K562 (cell line): ENCODE results near the gene VPS9D1. TPM values are rescaled to one million over a fixed set of nuclear protein-coding genes. Genes with fewer than 3 reads are reported as not detected.
A peak's percentile ranks its signal among the peaks of the same experiment; 100 is the strongest.

Source experiments
- ARID4B ChIP-seq: sonication (generic); formaldehyde crosslinking; IDR thresholded peaks from 2 replicates; pipeline ENCODE4 v1.8.0; 2022; ENCODE audit warnings: mild to moderate bottlenecking, missing genetic modification reagents
- ESRRB ChIP-seq: fragments of 250-450 bp; sonication (Bioruptor Pico); IDR thresholded peaks from 2 replicates; pipeline ENCODE4 v1.5.0; 2020; ENCODE audit warnings: mild to moderate bottlenecking, moderate library complexity, borderline replicate concordance
- FOXK2 ChIP-seq, 2 experiments: fragments of 450-650 bp; IDR thresholded peaks in 1 of 2; conservative IDR thresholded peaks in 1 of 2; 2 replicates each; pipeline ENCODE4 v1.6.1; 2016; ENCODE audit warnings: low read depth in 2 of 2, mild to moderate bottlenecking in 1 of 2
- HNRNPH1 ChIP-seq: fragments of 200-400 bp; formaldehyde crosslinking; optimal IDR thresholded peaks from 2 replicates; pipeline ENCODE3; 2017; ENCODE audit warnings: low read depth, mild to moderate bottlenecking, low read length, moderate library complexity
- MCM7 ChIP-seq, 2 experiments: fragments of 450-650 bp; IDR thresholded peaks; 2 replicates each; pipeline ENCODE4 v1.6.1; 2016 to 2018
- PHF21A ChIP-seq: fragments of 450-650 bp; IDR thresholded peaks from 2 replicates; pipeline ENCODE4 v1.6.1; 2017; ENCODE audit warnings: low read depth, borderline replicate concordance
- PRDM10 ChIP-seq: fragments of 450-650 bp; IDR thresholded peaks from 2 replicates; pipeline ENCODE4 v1.6.1; 2018; ENCODE audit not compliant: partially characterized antibody
- RBM39 ChIP-seq: fragments of 200-400 bp; formaldehyde crosslinking; optimal IDR thresholded peaks from 2 replicates; pipeline ENCODE3; 2018; ENCODE audit warnings: low read depth, low read length
- RUNX1 ChIP-seq: sonication (generic); IDR thresholded peaks from 2 replicates; pipeline ENCODE4 v1.6.1; 2016; ENCODE audit warnings: antibody characterized with exemption, low read depth
- SAP30 ChIP-seq: fragments of 200-600 bp; sonication (generic); IDR thresholded peaks from 2 replicates; pipeline ENCODE4 v1.6.1; 2012; ENCODE audit warnings: borderline replicate concordance, low read depth, mild to moderate bottlenecking, moderate library complexity, low read length, control low read depth, inconsistent platforms; ENCODE audit not compliant: insufficient read depth, poor library complexity, severe bottlenecking
- SLC30A9 ChIP-seq: fragments of 250-450 bp; sonication (Bioruptor Pico); IDR thresholded peaks from 2 replicates; pipeline ENCODE4 v1.8.0; 2022; ENCODE audit warnings: mild to moderate bottlenecking, moderate library complexity
- SMARCE1 ChIP-seq: fragments of 450-650 bp; IDR thresholded peaks from 2 replicates; pipeline ENCODE4 v1.7.1; 2016; ENCODE audit warnings: mild to moderate bottlenecking
- ZNF165 ChIP-seq: fragments of 250-450 bp; sonication (Bioruptor Pico); IDR thresholded peaks from 2 replicates; pipeline ENCODE4 v1.4.0; 2020; ENCODE audit warnings: borderline replicate concordance
- polyA plus RNA-seq, 8 experiments: library from polyadenylated mRNA; depleted of rRNA in 4 of 8; stranded (reverse) in 5 of 8; unstranded in 3 of 8; fragments of >200 nt; fragmentation: Nextera tagmentation in 2 of 8; fragmentation: Illumina TruSeq in 1 of 8; extraction: Ambion mirVana in 2 of 8; extraction: Trizol in 1 of 8; gene quantifications; 2 replicates each; pipeline versions ENCODE4 v1.2.1 to v1.2.3, GENCODE V29; 2011 to 2014; ENCODE audit warnings: inconsistent platforms in 1 of 8, missing spikeins in 1 of 8
- total RNA-seq, 7 experiments: library from RNA; depleted of rRNA in 6 of 7; stranded (reverse); fragments of >200 nt in 6 of 7; fragmentation: Illumina TruSeq in 2 of 7; extraction: Trizol in 2 of 7; gene quantifications; 2 replicates each; pipeline versions ENCODE4 v1.2.1 to v1.2.3, GENCODE V29; 2011 to 2021; ENCODE audit warnings: low replicate concordance in 1 of 7
- TF ChIP-seq, protein P1 (sequence below): fragments of 250-450 bp; sonication (Bioruptor Pico); IDR thresholded peaks from 2 replicates; pipeline ENCODE4 v1.8.0; 2022; ENCODE audit warnings: moderate library complexity, mild to moderate bottlenecking, inconsistent platforms
- TF ChIP-seq, protein P2 (sequence below): sonication (generic); formaldehyde crosslinking; IDR thresholded peaks from 2 replicates; pipeline ENCODE4 v1.8.1; 2023; ENCODE audit warnings: mild to moderate bottlenecking, missing genetic modification reagents

VPS9D1 gene
- total and polyA plus RNA-seq, 9 of the 15 experiments (the other 6 are each of a cell fraction or from before 2014, with no cell fraction given), result 0.33 to 3.1 (median 1.1) TPM

- TF ChIP-seq SMARCE1, result no peak
- TF ChIP-seq ESRRB (CRISPR knock-in tag), result no peak
- TF ChIP-seq PHF21A, result no peak
- TF ChIP-seq HNRNPH1, result no peak
- TF ChIP-seq SAP30, result peak; percentile 63
- no peak for TF ChIP-seq PRDM10
- TF ChIP-seq MCM7 (IDR thresholded peaks at IDR 0.05), result no peak
- no peak for TF ChIP-seq SLC30A9 (CRISPR knock-in tag)
- peak in 1 of 2 experiments; percentile 53; a peak in 1 of 4 replicates for TF ChIP-seq FOXK2 (conservative IDR thresholded peaks at IDR 0.05 in 1 of 2, IDR thresholded peaks at IDR 0.05 in 1 of 2; ENCODE audit: low read depth in 2 of 2)
- TF ChIP-seq RBM39, result no peak
- TF ChIP-seq ARID4B (CRISPR knock-in tag), result no peak; the same call in 1 of the 2 replicates
- no peak for TF ChIP-seq ZNF165 (CRISPR knock-in tag)
- TF ChIP-seq, protein P1, sequence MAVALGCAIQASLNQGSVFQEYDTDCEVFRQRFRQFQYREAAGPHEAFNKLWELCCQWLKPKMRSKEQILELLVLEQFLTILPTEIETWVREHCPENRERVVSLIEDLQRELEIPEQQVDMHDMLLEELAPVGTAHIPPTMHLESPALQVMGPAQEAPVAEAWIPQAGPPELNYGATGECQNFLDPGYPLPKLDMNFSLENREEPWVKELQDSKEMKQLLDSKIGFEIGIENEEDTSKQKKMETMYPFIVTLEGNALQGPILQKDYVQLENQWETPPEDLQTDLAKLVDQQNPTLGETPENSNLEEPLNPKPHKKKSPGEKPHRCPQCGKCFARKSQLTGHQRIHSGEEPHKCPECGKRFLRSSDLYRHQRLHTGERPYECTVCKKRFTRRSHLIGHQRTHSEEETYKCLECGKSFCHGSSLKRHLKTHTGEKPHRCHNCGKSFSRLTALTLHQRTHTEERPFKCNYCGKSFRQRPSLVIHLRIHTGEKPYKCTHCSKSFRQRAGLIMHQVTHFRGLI (CRISPR knock-in tag), result no peak
- no peak for TF ChIP-seq RUNX1
- TF ChIP-seq, protein P2, sequence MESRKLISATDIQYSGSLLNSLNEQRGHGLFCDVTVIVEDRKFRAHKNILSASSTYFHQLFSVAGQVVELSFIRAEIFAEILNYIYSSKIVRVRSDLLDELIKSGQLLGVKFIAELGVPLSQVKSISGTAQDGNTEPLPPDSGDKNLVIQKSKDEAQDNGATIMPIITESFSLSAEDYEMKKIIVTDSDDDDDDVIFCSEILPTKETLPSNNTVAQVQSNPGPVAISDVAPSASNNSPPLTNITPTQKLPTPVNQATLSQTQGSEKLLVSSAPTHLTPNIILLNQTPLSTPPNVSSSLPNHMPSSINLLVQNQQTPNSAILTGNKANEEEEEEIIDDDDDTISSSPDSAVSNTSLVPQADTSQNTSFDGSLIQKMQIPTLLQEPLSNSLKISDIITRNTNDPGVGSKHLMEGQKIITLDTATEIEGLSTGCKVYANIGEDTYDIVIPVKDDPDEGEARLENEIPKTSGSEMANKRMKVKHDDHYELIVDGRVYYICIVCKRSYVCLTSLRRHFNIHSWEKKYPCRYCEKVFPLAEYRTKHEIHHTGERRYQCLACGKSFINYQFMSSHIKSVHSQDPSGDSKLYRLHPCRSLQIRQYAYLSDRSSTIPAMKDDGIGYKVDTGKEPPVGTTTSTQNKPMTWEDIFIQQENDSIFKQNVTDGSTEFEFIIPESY (CRISPR knock-in tag), result no peak
Measured at GRCh38 chr16:89687092-89687940, 33.4 kb downstream of the VPS9D1 start (continued).
